Measurements from ENCODE around the gene KCNB1.

KCNB1 gene

DNA sequence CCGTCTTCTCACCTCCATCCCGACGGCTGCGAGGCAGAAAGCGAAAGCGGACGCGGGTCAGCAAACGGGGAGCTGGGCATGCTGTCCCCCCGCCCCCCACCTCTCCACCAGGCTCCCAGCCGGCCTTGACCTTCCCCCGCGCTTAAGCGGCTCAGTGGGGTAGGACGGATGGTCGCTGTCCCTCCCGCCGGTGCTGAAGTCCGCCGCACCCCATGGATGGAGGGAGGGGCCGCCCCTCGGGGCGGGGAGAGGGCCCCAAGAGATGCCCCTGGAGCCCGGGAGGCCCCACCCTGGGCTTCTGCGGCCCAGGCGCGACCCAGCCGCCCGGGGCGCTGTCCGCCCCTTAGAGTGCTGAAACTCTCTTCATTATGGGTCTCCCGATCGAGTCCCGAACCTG lies at the start of gene KCNB1:
Gene KCNB1 (minus strand): TSS at position 48 of the 397 bp plus-strand sequence. CDS start 188 bp downstream, outside the sequence.
- DNase-seq (ENCODE audit: low spot score) = peak; percentile 66
- in situ Hi-C loops (cut with MboI; ENCODE audit: low sequenced_read_pairs, unreplicated experiment) = no loop called here
- TF ChIP-seq, protein P1, sequence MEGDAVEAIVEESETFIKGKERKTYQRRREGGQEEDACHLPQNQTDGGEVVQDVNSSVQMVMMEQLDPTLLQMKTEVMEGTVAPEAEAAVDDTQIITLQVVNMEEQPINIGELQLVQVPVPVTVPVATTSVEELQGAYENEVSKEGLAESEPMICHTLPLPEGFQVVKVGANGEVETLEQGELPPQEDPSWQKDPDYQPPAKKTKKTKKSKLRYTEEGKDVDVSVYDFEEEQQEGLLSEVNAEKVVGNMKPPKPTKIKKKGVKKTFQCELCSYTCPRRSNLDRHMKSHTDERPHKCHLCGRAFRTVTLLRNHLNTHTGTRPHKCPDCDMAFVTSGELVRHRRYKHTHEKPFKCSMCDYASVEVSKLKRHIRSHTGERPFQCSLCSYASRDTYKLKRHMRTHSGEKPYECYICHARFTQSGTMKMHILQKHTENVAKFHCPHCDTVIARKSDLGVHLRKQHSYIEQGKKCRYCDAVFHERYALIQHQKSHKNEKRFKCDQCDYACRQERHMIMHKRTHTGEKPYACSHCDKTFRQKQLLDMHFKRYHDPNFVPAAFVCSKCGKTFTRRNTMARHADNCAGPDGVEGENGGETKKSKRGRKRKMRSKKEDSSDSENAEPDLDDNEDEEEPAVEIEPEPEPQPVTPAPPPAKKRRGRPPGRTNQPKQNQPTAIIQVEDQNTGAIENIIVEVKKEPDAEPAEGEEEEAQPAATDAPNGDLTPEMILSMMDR (IDR thresholded peaks at IDR 0.05; ENCODE audit: borderline replicate concordance, control extremely low read depth, extremely low read depth, insufficient read depth, missing control alignments) = no peak

DNA sequence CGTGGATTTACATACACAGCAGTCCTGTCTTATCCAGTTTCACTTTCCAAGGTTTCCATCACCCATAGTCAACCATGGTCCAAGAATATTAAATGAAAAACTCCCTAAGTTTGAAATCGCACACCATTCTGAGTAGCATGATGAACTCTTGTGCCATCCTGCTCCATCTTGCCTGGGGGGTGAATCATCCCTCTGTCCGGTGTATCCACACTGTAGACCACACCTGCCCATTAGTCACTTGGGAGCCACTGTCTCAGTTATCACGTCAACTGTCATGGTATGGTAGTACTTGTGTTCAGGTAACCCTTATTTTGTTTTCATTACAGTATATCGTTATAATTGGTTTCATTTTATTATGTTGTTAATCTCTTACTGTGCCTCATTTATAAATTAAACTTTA lies 47.0 kb upstream of the KCNB1 start:
- TF ChIP-seq, protein P1 (IDR thresholded peaks at IDR 0.05; ENCODE audit: borderline replicate concordance, control extremely low read depth, extremely low read depth, insufficient read depth, missing control alignments) = no peak

DNA sequence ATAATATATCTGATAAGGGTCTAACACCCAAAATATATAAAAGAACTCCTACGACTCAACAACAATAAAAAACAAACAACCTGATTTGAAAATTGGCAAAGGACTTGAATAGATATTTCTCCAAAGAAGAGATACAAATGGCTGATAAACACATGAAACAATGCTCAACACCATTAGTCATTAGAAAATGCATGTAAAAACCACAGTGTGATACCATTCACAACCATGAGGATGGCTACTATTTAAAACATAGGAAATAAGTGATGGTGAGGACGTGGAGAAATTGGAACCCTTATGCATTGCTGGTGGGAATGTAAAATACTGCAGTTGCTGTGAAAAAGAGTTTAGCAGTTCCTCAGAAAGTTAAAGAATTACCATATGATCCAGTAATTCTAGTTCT lies 44.1 kb upstream of the KCNB1 start:
- DNase-seq (ENCODE audit: low spot score) = no peak
- TF ChIP-seq, protein P1 (IDR thresholded peaks at IDR 0.05; ENCODE audit: borderline replicate concordance, control extremely low read depth, extremely low read depth, insufficient read depth, missing control alignments) = no peak
- in situ Hi-C loops (cut with MboI; ENCODE audit: low sequenced_read_pairs, unreplicated experiment) = no loop called here

More for the DNA sequence above, 47.0 kb upstream of the KCNB1 start:
- in situ Hi-C loops (cut with MboI; ENCODE audit: low sequenced_read_pairs, unreplicated experiment) = no loop called here
- DNase-seq (ENCODE audit: low spot score) = no peak

DNA sequence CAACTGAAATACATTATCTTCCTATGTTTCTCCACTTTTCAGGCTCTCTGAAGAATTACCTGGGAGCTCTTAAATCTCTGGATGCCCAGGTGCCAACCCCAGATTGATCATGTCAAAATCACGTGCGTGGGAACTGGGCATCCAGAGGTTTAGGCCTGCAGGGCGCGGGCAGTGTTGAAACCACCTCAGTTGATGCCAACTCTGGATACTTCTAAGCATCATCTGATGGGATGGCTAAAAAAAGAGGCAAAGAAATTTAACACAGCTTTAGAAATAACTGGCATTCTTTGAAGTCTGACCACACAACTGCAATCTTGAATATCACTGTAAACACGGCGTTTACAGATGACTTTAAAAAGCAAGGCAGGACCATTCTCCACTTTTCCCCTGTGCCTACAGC lies 43.6 kb upstream of the KCNB1 start:
- DNase-seq (ENCODE audit: low spot score) = no peak
- in situ Hi-C loops (cut with MboI; ENCODE audit: low sequenced_read_pairs, unreplicated experiment) = no loop called here
- TF ChIP-seq, protein P1 (IDR thresholded peaks at IDR 0.05; ENCODE audit: borderline replicate concordance, control extremely low read depth, extremely low read depth, insufficient read depth, missing control alignments) = no peak

DNA sequence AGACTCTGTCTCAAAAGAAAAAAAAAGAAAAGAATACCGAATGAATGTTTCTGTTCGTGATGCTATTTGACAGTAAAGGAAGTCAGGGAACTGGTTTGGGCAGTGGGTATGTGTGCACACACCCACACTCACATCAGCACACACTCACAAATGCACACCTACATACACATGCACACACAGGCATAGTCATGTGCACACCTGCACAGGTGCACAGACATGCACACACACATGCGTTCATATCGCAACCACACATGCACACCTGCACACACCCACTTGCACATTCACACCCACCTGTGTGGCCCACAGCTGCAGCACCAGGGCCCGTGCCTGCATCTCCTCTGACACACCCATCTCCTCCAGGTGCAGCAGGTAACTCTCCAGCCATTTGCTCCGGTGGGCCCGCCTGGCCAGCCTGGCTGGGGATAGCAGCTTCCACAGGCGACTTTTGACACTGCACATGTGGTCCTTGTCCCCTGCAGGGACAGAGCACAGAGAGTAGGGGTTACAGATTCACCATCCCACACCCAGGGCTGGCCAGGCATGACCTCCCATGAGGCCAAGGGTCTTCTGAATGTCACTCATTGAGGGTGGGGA lies 41.4 kb upstream of the KCNB1 start:
- no peak for DNase-seq (ENCODE audit: low spot score)
- TF ChIP-seq, protein P1 (IDR thresholded peaks at IDR 0.05; ENCODE audit: borderline replicate concordance, control extremely low read depth, extremely low read depth, insufficient read depth, missing control alignments) = no peak
- in situ Hi-C loops (cut with MboI; ENCODE audit: low sequenced_read_pairs, unreplicated experiment) = loop anchor here (25.0 kb wide), 1 partner anchor 187 kb away; no protein-coding TSS in a partner anchor

DNA sequence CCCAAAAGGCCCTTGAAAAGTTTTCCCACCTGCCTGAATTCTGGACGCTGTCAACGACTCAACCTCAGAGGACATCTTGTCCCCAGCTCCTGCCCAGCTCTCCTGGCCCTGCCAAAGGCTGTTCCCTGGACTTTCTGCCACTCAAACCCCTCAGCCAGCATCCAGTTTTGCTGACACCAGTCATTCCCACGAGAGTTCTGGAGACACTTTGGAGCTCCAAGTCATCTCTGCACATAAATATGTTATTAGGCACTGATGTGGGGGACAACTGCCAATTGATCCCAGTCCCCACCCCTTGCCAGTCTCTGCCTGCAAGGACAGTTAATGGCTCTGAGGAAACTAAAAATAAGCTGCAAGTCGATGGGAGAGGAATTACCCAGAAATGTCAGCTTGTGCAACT lies 38.9 kb upstream of the KCNB1 start:
- in situ Hi-C loops (cut with MboI; ENCODE audit: low sequenced_read_pairs, unreplicated experiment) = loop anchor here (25.0 kb wide), 1 partner anchor 184 kb away; no protein-coding TSS in a partner anchor
- no peak for DNase-seq (ENCODE audit: low spot score)
- TF ChIP-seq, protein P1 (IDR thresholded peaks at IDR 0.05; ENCODE audit: borderline replicate concordance, control extremely low read depth, extremely low read depth, insufficient read depth, missing control alignments) = no peak

Measured in GM13976 (cell line).